GM19099 (cell line): ENCODE measurements around the gene RIC3.

Experiments
- POLR2A ChIP-seq: IDR thresholded peaks from 3 replicates; pipeline ENCODE4 v1.6.1; 2011; ENCODE audit warnings: low read depth; ENCODE audit not compliant: insufficient read length; ENCODE audit errors: extremely low read depth

Gene RIC3

DNA sequence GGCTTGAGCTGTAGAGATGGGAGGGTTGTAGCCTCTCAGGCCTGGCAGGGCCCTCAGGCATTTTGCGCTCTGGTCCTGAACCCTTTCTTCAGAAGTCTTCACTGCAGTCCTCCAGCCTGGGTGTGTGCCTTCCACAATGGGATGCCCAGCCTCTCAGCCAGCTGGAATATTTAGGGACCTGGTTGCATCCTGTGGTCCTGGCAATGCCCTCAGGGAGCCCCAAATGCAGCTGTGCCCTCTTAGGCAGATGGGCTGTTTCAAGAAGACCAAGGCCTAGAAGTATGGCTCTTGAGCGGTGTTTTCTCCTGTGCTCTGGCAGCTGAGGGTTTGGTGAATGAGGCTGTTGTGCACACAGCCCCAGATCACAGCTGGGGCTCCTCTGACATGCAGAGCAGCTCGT lies 81.1 kb downstream of the RIC3 start:
- no peak for TF ChIP-seq POLR2A

DNA sequence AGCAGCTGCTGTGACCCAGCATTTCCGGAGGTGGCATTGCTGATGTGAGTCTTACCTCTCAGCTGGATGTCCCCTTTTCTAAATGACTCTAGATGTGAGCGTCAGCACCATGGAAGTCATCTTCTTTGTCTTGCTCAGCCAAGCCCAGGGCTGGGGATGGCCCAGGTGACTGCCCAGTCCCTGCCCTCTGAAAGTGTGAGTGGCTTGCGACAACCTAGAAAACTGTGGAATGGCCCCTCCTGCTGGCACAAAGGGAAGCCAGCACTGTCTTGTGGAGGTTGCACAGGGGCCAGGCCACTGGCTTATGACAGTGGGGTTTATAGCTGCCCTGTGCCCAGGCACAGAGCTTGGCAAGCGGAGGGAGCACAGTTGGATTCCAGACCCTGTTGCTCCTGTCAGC lies 81.6 kb downstream of the RIC3 start:
- no peak for TF ChIP-seq POLR2A

DNA sequence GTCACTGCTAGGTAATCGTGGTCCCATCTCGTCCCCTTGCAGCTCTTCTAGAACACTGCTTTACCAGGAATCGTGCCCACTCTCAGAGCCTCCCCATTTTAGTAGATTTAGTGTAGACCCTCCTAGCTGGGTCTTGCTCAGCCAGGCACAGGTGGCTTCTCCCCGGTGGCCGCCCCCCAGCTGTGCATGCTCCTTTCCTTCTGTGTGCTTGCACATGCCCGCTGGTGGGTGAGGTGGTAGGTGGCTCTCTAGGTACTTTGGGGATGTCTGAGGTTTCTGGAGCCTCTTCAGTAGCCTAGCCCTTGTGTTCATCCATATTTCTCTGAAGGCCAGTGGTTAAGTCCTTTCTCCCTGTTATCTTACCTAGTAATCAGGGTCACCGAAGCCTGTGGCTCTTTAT lies 82.3 kb downstream of the RIC3 start:
- no peak for TF ChIP-seq POLR2A

DNA sequence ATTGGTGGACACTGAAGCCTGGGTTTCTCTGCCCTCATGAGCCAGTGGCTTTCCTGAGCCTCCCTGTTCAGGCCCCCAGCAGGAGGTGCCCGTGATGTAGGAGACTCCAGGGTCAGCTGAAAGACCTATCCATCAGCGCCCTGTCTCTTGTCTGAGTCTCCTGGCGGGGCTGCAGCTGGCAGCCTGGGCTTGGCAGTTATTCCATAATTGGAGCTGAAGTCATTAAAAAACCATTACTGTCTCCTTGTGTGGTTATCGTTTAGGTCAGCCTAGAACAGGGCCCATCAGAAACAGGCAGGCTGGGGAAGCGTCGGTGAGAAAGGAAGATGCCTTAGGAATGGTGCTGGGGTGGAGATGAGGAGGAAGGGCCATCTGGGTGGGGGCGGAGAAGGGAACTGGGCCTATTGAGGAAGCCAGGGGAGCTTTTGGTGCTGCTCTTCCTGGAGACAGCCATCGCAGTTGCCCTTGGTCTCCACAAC lies 82.8 kb downstream of the RIC3 start:
- no peak for TF ChIP-seq POLR2A

DNA sequence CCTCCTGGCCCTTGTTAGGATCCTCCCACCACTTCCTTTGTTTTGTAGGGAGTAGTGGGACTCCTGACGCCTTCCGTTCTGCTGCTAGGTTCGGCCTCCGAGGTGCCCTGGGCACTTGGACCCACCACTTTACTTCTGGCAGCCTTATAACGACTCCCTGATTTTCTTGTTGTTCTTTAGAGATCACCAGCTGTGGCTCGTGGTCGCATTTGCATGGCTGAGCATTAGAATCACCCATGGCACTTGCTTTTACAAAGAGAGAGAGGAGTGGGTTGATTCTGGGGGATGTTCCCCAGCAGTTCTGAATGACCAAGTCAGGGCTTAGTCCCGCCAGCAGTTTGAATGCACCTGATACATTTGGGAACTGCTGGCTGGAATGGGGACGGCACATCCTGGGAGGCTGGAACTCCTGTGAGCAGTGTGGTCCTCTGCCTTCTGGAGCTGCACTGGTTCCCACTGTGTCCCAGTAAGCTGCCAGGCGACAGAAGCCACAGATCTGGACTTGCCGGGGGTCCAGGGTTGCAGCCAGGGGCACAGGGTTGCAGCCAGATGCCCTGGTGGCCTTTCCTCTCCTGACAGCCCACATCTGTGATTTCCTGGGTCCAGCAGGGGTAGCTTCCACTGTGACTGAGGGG lies 83.7 kb downstream of the RIC3 start:
- TF ChIP-seq POLR2A, result no peak

DNA sequence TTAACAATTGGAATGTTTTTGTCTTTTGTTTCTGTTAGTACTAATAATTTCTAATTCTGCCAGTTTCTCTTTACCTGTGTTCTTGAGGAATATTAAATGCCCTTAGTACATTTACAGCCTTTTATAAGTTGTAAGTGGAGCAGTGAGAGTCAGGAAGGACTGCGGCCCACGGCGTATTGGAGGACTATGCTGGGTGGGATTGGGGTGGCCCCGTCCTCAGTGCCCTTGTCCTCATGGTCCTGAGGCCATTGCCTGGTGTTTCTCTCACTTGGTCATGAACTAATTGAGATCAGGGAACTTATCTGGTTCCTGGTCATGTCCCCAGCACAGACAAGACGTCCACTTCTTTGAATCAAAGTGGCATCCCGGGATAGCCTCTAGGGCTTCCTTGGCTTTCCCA lies 84.5 kb downstream of the RIC3 start:
- TF ChIP-seq POLR2A, result no peak

DNA sequence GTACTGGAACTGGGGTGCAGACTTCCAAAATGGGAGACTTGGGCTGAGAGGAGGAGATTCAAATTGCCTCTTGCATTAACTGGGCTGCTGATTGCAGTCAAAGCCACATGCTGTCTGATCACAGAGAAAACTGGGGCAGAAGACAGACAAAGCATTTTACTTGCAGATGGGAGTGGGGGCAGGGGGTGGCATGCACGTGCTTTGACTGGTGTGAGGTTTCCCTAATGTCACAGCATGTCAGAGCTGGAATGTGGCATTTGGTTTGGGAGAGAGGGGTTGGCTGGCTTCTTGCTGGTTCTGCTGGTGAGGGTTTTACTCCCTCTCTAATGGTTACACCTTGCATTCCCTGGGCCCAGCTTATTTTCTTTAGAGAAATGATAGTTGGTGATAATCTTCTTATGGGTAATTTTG lies 84.9 kb downstream of the RIC3 start:
- TF ChIP-seq POLR2A, result no peak

DNA sequence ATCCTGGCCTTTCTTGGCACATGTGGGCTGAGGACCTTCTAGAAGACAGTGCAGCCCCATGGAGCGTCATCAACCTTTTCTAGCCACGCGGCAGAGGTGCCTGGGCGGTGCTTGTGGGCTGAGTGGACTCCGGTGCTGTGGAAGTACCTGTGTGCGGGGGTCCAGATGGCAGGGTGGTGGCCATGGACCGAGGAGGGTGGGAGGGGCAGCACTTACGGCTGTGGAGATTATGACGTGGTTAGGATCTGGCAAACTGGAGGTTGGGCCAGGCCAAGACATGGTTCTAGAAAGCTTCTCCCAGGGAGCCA lies 85.8 kb downstream of the RIC3 start:
- TF ChIP-seq POLR2A, result no peak

DNA sequence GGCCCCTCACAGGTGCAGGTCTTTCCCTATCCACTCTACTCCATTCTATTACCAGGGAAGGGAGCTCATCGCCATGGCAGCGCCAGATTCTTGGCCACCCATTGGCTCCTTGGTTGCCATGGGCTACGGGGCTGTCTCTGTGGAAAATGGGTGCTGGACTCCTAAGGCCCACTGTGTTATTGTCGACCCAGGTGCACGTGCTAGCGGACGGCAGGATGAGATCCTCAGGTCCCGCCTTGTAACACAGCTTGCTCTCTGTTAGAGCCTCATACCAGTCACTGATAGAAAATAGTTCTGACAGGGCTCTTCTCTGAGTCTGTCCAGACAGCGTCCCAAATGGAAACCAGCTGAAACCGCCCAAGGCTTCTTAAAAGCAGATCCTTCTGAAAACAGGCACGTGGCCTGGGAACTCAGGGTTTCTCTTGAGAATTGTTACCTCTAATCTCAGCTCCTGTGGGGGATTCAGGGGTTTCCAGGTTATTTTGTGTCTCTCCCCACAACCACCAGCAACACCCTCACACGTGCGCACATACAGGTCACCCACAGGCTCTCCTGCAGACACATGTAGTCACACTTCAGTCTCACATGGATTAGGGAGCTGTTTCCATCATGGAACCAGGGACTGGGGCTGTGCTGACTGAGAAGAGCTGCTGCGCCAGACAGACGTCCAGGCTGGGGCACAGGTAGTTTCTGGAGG lies 86.3 kb downstream of the RIC3 start:
- no peak for TF ChIP-seq POLR2A

DNA sequence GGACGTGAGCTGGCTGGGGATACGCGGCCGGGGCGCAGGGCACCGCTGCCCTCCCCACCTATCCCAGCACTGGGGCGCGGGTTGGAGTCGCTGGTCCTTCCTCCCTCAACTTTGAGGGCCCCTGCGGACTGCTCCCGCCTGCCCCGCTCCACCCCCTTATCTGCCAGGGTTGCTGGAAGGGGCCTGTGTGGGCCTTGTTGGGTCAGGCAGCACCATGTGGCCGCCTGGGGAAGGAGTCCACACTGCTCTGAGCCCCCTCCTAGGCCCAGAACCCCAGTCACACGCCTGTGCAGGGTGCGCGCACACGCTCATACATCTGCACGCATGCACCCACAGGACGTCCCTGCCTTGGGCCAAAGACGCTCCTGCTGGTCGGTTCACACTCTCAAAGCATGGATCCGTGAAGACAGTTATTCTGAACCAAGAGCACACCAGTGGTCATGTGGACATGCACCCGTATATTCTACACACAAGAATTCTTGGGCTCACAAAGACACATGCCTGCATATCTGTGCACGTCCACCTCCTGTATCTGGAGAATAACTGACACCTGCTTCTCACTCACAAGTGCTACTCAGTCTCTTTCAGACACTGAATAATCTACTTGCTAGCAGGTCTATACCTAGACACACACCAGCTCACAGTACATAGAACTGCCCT lies 87.1 kb downstream of the RIC3 start:
- TF ChIP-seq POLR2A, result no peak

DNA sequence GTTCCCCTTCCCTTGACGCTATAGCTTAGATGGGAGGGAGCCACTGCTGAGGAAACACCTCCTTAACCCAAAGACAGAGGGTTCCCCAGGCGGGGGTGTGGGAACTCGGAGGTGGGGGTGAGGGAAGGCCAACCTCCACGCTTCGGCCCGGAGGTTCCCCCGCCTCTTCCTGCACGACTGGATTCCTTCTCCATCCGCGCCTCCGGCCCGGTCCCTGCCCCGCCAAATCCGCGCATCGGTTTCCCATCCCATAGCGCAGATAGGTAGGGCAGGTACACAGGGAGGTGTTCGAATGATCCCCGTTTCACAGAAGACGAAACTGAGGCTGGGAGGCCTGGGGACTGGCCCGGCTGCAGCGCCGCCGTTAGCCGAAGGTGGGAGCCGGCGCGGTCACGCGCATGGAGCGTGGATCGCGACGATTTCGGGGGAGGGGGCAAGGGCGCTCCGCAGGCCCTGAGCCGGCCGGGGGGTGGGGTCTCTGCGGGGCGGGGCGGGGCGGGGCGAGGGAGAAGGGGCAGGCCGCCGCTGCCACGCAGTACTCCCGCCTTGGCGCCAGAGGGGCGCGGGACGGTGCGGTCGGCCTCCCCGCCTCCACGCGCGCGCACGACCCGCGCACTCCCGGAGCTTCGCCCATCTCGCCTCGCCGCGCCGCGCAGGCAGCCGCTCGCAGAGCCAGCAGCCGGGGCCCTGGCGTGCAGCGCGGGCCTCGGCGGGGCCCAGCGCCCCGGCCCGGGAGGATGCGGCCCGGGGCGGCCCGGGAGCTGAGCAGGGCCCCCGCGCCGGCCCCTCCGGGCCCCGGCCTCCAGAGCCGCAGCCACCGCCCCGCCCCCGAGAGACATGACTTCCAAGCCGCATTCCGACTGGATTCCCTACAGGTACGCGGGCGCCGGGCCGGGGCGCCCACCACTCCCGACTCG lies 87.9 kb downstream of the RIC3 start, which contains the start of gene TUB:
Gene TUB (plus strand): TSS at position 538 of the 917 bp plus-strand sequence. CDS start 300 bp downstream, at position 838.
- TF ChIP-seq POLR2A, result no peak

DNA sequence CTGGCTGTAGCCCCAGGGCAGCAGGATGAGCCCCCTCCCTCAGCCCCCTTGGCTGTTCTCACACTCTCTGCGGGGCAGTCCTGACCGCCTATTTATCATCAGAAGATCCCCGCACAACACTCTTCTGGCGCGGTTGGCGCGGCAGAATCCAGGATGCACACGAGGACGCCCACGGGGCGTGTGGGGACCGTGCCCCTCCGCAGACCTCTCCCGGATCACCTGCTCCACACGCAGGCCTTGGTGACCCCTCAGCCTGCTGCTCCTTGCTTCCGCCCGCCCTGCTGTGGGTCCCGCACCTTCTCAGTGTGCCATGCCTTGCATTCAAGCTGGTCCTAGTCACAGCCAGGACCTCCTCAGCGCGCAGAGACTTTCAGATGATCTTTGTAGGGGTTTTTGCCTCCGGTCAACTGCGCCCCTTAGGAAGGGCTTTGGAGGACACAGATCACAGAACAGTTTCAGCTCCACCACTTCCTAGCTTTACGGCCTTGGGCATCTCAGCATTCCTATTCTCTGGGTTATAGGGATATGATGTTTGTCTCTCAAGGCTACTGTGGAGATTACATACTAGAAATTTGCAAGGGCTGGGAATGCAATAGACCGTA lies 88.7 kb downstream of the RIC3 start:
- TF ChIP-seq POLR2A, result no peak

DNA sequence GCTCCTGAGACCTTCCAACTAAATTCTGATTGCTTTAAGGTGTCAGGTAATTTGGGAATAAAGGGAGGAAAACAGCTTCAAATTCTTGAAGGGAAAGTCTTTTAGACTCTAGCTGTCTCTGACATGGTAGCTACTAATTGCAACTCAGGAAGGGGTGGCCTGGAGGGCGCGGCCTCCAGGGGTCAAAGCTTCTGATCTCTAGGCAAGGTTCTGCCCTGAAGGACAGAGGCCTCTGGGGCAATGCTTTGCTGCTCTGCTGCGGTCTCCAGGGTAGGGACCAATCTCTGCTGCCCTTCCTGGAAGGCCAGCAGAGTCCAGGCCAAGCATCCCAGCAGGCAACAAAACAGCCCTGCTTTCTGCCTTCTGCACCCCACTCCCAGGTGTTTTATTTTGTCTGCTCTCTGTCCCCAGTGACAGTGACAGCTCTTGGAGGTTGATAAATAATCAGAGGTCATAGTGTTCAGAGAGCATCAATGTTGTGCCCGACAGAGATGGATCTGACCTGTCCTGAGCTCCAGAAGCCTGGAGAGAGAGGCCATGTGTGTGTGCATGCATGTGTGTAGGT lies 89.6 kb downstream of the RIC3 start:
- TF ChIP-seq POLR2A, result no peak

DNA sequence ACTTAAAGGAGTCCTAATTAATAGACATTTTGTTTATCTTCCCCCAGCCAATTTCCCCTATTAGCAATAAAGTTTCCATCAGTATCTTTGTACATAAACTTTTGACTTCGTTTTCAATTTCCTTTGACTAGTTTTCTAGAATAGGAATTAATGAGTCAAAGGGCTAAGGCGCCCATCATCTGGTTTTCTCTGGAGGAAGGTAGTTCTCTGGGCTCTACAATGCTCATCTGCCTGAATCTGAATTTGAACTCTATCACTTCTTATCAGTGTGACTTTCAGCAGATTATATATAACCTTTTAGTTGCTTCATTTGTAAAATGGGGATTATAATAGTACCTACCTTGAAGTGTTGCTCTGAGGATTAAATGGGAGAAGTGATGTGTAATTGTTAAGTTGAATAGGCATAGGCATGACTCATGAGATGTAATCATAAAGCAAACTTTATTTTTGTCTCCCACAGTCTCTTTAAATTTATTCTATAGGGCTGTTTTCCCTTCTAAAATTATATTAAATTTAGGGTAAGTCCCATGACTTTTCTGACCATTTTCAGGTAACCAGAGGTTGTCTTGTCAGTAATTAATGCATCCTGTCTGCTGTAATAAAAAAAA lies 93.6 kb downstream of the RIC3 start:
- TF ChIP-seq POLR2A, result no peak
